IMR-90 (cell line): ENCODE results near the gene RNF41. TPM values are rescaled to one million over a fixed set of nuclear protein-coding genes. Genes with fewer than 3 reads are reported as not detected.
A peak's percentile ranks its signal among the peaks of the same experiment; 100 is the strongest.
"Not testable (repeated sequence)": the region's sequence is repeated elsewhere in the genome, so short reads cannot be mapped to it uniquely, and the experiment has no call there.

Experiments used
- ATAC-seq: fragments of 200-7000 bp; cut with Tn5 transposase; 2 replicates; pipeline ENCODE4 v1.9.1; 2020; ENCODE audit warnings: low read depth, mild to moderate bottlenecking, moderate library complexity
- BruUV-seq: library from RNA; stranded (reverse); fragments of 400-500 nt; replicated peaks from 2 replicates; lab custom pipeline; 2021; lab: Mats Ljungman, UMichigan
- CTCF ChIA-PET: fragments of 300-600 bp; formaldehyde crosslinking; extraction: SDS; loops from one replicate; lab custom pipeline; 2021; ENCODE audit warnings: antibody characterized with exemption; lab: Yijun Ruan, JAX
- POLR2A ChIA-PET: fragments of 300-600 bp; sonication (Branson Sonifier 250); formaldehyde crosslinking; loops from one replicate; lab custom pipeline; 2022; ENCODE audit warnings: antibody characterized with exemption; ENCODE audit not compliant: unreplicated experiment; lab: Charles Lee
- DNase-seq: peaks from one replicate; pipeline ENCODE4 v3.0.0; 2013
- H2AFZ ChIP-seq: replicated peaks from 2 replicates; pipeline ENCODE3; 2013; ENCODE audit warnings: low read length, mild to moderate bottlenecking; ENCODE audit not compliant: poor library complexity
- H2AK5ac ChIP-seq: 2 replicates; pipeline ENCODE4 v1.6.1; 2013; ENCODE audit warnings: low read depth, low read length, inconsistent platforms
- H2AK9ac ChIP-seq: replicated peaks from 2 replicates; pipeline ENCODE3; 2013; ENCODE audit warnings: mild to moderate bottlenecking, low read depth, low read length, moderate library complexity; ENCODE audit not compliant: poor library complexity
- H2BK120ac ChIP-seq: 2 replicates; pipeline ENCODE4 v1.6.1; 2013; ENCODE audit warnings: low read depth, low read length, inconsistent platforms
- H2BK15ac ChIP-seq: 3 replicates; pipeline ENCODE4 v1.6.1; 2013; ENCODE audit warnings: low read depth, low read length, inconsistent platforms
- H2BK20ac ChIP-seq: 2 replicates; pipeline ENCODE4 v1.6.1; 2013; ENCODE audit warnings: low read depth, mild to moderate bottlenecking, inconsistent platforms, low read length, moderate library complexity
- H2BK5ac ChIP-seq: 2 replicates; pipeline ENCODE4 v1.6.1; 2013; ENCODE audit warnings: mild to moderate bottlenecking, low read depth, low read length, inconsistent platforms; ENCODE audit not compliant: poor library complexity, severe bottlenecking
- H3K14ac ChIP-seq: replicated peaks from 2 replicates; pipeline ENCODE4 v1.6.1; 2013; ENCODE audit warnings: low read depth, low read length, inconsistent platforms
- H3K18ac ChIP-seq: 2 replicates; pipeline ENCODE4 v1.6.1; 2013; ENCODE audit warnings: low read depth, low read length, control low read depth
- H3K23ac ChIP-seq: 2 replicates; pipeline ENCODE4 v1.6.1; 2013; ENCODE audit warnings: low read depth, low read length, inconsistent platforms
- H3K27ac ChIP-seq: 2 replicates; pipeline ENCODE4 v1.5.1; 2013; ENCODE audit warnings: mild to moderate bottlenecking, control low read depth, low read length; ENCODE audit not compliant: insufficient read depth
- H3K27me3 ChIP-seq: 2 replicates; pipeline ENCODE4 v1.6.1; 2013; ENCODE audit warnings: low read length; ENCODE audit not compliant: control insufficient read depth, insufficient read depth
- H3K36me3 ChIP-seq: 2 replicates; pipeline ENCODE4 v1.6.1; 2013; ENCODE audit warnings: low read length, mixed read lengths; ENCODE audit not compliant: control insufficient read depth, insufficient read depth
- H3K4ac ChIP-seq: 2 replicates; pipeline ENCODE4 v1.6.1; 2013; ENCODE audit warnings: low read depth, low read length, inconsistent platforms
- H3K4me1 ChIP-seq: 2 replicates; pipeline ENCODE4 v1.6.1; 2013; ENCODE audit warnings: low read length, mixed read lengths; ENCODE audit not compliant: control insufficient read depth, insufficient read depth
- H3K4me2 ChIP-seq: 2 replicates; pipeline ENCODE4 v1.6.1; 2013; ENCODE audit warnings: low read depth, mild to moderate bottlenecking, control low read depth, low read length, moderate library complexity
- H3K4me3 ChIP-seq: 2 replicates; pipeline ENCODE4 v1.5.1; 2013; ENCODE audit warnings: low read depth, mild to moderate bottlenecking, control low read depth, low read length, moderate library complexity; ENCODE audit not compliant: insufficient read depth
- H3K56ac ChIP-seq: 2 replicates; pipeline ENCODE4 v1.6.1; 2013; ENCODE audit warnings: low read length, inconsistent platforms; ENCODE audit not compliant: insufficient read depth; ENCODE audit errors: extremely low read depth
- H3K79me1 ChIP-seq, 2 experiments: 2 replicates each; pipeline ENCODE4 v1.6.1; 2013; ENCODE audit warnings: low read length in 2 of 2, inconsistent platforms in 1 of 2, low read depth in 1 of 2
- H3K9ac ChIP-seq: 2 replicates; pipeline ENCODE4 v1.6.1; 2013; ENCODE audit warnings: low read depth, low read length, control low read depth
- H3K9me1 ChIP-seq: 2 replicates; pipeline ENCODE4 v1.6.1; 2013; ENCODE audit warnings: low read length, inconsistent platforms; ENCODE audit not compliant: insufficient read depth
- H3K9me3 ChIP-seq: 2 replicates; pipeline ENCODE4 v1.6.1; 2013; ENCODE audit warnings: low read length; ENCODE audit not compliant: control insufficient read depth, insufficient read depth
- H4K20me1 ChIP-seq: 2 replicates; pipeline ENCODE4 v1.6.1; 2013; ENCODE audit warnings: low read length, inconsistent platforms; ENCODE audit not compliant: insufficient read depth
- H4K5ac ChIP-seq: 2 replicates; pipeline ENCODE4 v1.6.1; 2013; ENCODE audit warnings: mild to moderate bottlenecking, low read depth, low read length, control low read depth
- H4K8ac ChIP-seq, 2 experiments: 2 replicates each; pipeline ENCODE4 v1.6.1; 2013; ENCODE audit warnings: low read depth in 2 of 2, low read length in 2 of 2, control low read depth in 1 of 2, inconsistent platforms in 1 of 2
- H4K91ac ChIP-seq: 2 replicates; pipeline ENCODE4 v1.6.1; 2013; ENCODE audit warnings: low read depth, low read length, inconsistent platforms; ENCODE audit not compliant: insufficient read depth
- WGBS, 2 experiments: methylation state at CpG; one replicate each; pipeline versions ENCODE4 v1.1.5 to v1.1.7; 2013; ENCODE audit warnings: missing lambda C conversion rate in 2 of 2; ENCODE audit not compliant: insufficient read length in 1 of 2; ENCODE audit errors: extremely low coverage in 2 of 2; 5-methylcytosine and 5-hydroxymethylcytosine counted together
- dilution Hi-C: fragments of 300-500 bp; cut with HindIII; formaldehyde crosslinking; loops from one replicate; pipeline ENCODE4 v1.14.3; 2018; ENCODE audit warnings: low sequenced_read_pairs; ENCODE audit not compliant: unreplicated experiment
- in situ Hi-C: fragments of 300-500 bp; cut with MboI; formaldehyde crosslinking; loops from 3 replicates; pipeline ENCODE4 v1.14.3; 2019; ENCODE audit warnings: low sequenced_read_pairs, inconsistent platforms, mixed read lengths
- intact Hi-C: fragments of 100-400 bp; cut with micrococcal nuclease; formaldehyde crosslinking; loops from 2 replicates; pipeline ENCODE4 v1.10.0; 2022
- polyA plus RNA-seq, 3 experiments: library from polyadenylated mRNA; depleted of rRNA; stranded (reverse); fragments of >200 nt; gene quantifications; 2 replicates each; pipeline ENCODE4 v1.2.3, GENCODE V29; 2012; ENCODE audit warnings: low replicate concordance in 1 of 3
- total RNA-seq: library from RNA; depleted of rRNA; stranded (reverse); fragments of >200 nt; gene quantifications from 2 replicates; pipeline ENCODE4 v1.2.3, GENCODE V29; 2012

RNF41 gene
- total and polyA plus RNA-seq, 2 of the 4 experiments (the other 2 are of a cell fraction) = 112 to 272 TPM

GRCh38 chr12:56156464-56157200 lies 65.1 kb downstream of the RNF41 start:
- ChIA-PET POLR2A (interaction anchor here (0.6 kb wide), 1 partner anchor 10 kb away, joined by 5 read pairs; no protein-coding TSS in a partner anchor), CTCF (interaction anchor here (0.6 kb wide), 1 partner anchor 1698 kb away, joined by 4 read pairs; no protein-coding TSS in a partner anchor)
- H3K9me1 ChIP-seq = not testable (repeated sequence)

More at GRCh38 chr12:56156464-56157200, 65.1 kb downstream of the RNF41 start:
- H3K9me3 ChIP-seq, in situ Hi-C loops, H3K27me3 ChIP-seq, H3K18ac ChIP-seq, BruUV-seq, H2BK20ac ChIP-seq, H3K56ac ChIP-seq, H3K4me2 ChIP-seq, H2BK5ac ChIP-seq, H4K5ac ChIP-seq, H3K23ac ChIP-seq, H2AK9ac ChIP-seq, H2BK120ac ChIP-seq, H2BK15ac ChIP-seq, H2AFZ ChIP-seq, ATAC-seq, intact Hi-C loops, dilution Hi-C loops, H3K14ac ChIP-seq, H4K91ac ChIP-seq: not testable (repeated sequence)
- peak; percentile 42 for DNase-seq
- peak overlapping the region; percentile 96; the same call in 1 of the 2 replicates for H3K4ac ChIP-seq
- WGBS, 2 experiments = 100% methylated on average over 6 of the region's 21 CpGs; no CpG with 5 or more reads in 1 of the 2 experiments
- peak overlapping the region in 1 of 2 experiments; percentile 89; a peak in 2 of 4 replicates for H4K8ac ChIP-seq
- peaks cover 27 to 69% of the 10 kb centered on the region in 2 experiments for H3K79me1 ChIP-seq
- H3K4me1 ChIP-seq = peaks cover 23% of the 10 kb centered on the region
- H3K9ac ChIP-seq = peak overlapping the region; percentile 76; the same call in 1 of the 2 replicates
- H3K36me3 ChIP-seq = peaks cover 31% of the 10 kb centered on the region
- peaks cover 34% of the 10 kb centered on the region for H4K20me1 ChIP-seq
- H3K4me3 ChIP-seq = peak overlapping the region; percentile 42; the same call in 1 of the 2 replicates
- H2AK5ac ChIP-seq = 0 out of 2 replicates have a peak overlapping the region, but pooled peaks have one; percentile 86
- peak overlapping the region; percentile 88; the same call in 1 of the 2 replicates for H3K27ac ChIP-seq
